Lung (tissue), 12 donors: ENCODE measurements around the gene OTUB2. TPM values are rescaled to one million over a fixed set of nuclear protein-coding genes. Genes with fewer than 3 reads are reported as not detected.

ENCODE experiments used
- ATAC-seq: fragments of 200-7000 bp; cut with Tn5 transposase; one replicate; pipeline ENCODE4 v1.9.1; 2020; ENCODE audit warnings: moderate number of reproducible peaks; ENCODE audit not compliant: insufficient read depth, low FRiP score
- DNase-seq, 3 donors: peaks; one replicate each; pipeline ENCODE4 v3.0.0-alpha.2; 2013 to 2017
- H3K27ac ChIP-seq, 2 donors: one replicate each; pipeline ENCODE4 v1.5.1; 2013; ENCODE audit warnings: mild to moderate bottlenecking in 2 of 2, moderate library complexity in 2 of 2, control low read depth in 1 of 2, inconsistent platforms in 1 of 2, low read depth in 1 of 2, low read length in 1 of 2
- H3K27me3 ChIP-seq, 3 donors: one replicate each; pipeline ENCODE4 v1.5.1; 2013; ENCODE audit warnings: low read length in 2 of 3; ENCODE audit not compliant: control insufficient read depth in 3 of 3, insufficient read depth in 3 of 3
- H3K36me3 ChIP-seq, 4 donors: one replicate each; pipeline ENCODE4 v1.5.1; 2013; ENCODE audit warnings: low read length in 4 of 4, mild to moderate bottlenecking in 1 of 4, moderate library complexity in 1 of 4; ENCODE audit not compliant: control insufficient read depth in 4 of 4, insufficient read depth in 4 of 4
- H3K4me1 ChIP-seq, 5 donors: one replicate each; pipeline ENCODE4 v1.5.1; 2013; ENCODE audit warnings: low read length in 5 of 5, mild to moderate bottlenecking in 2 of 5, moderate library complexity in 1 of 5; ENCODE audit not compliant: control insufficient read depth in 5 of 5, insufficient read depth in 5 of 5
- H3K4me3 ChIP-seq: one replicate; pipeline ENCODE4 v1.5.1; 2013; ENCODE audit warnings: mild to moderate bottlenecking, control low read depth, moderate library complexity
- H3K9ac ChIP-seq, 2 donors: one replicate each; pipeline ENCODE4 v1.5.1; 2013; ENCODE audit warnings: low read length in 2 of 2, control low read depth in 1 of 2; ENCODE audit not compliant: insufficient read depth in 1 of 2
- H3K9me3 ChIP-seq, 4 donors: one replicate each; pipeline ENCODE4 v1.5.1; 2013; ENCODE audit warnings: low read length in 3 of 4, mild to moderate bottlenecking in 1 of 4, moderate library complexity in 1 of 4; ENCODE audit not compliant: control insufficient read depth in 4 of 4, insufficient read depth in 3 of 4
- CTCF ChIP-seq: IDR thresholded peaks from 2 replicates; pipeline ENCODE4 v1.5.1; 2012; ENCODE audit warnings: mild to moderate bottlenecking; ENCODE audit errors: control extremely low read depth, extremely low read depth
- WGBS, 2 donors: extraction: QIAGEN DNeasy Blood & Tissue Kit; methylation state at CpG; one replicate each; pipeline ENCODE4 v1.1.7; 2013; 5-methylcytosine and 5-hydroxymethylcytosine counted together
- polyA plus RNA-seq, 2 donors: library from polyadenylated mRNA; stranded (reverse); fragments of 200-250 nt; gene quantifications; one replicate each; pipeline ENCODE4 v1.2.1, GENCODE V29; 2013
- total RNA-seq, 2 donors: library from RNA; depleted of rRNA in 1 of 2; stranded (reverse); fragments of >200 nt in 1 of 2; gene quantifications; one replicate each; pipeline ENCODE4 v1.2.1, GENCODE V29; 2014 to 2021
- donor health status: control.
- donor health status: control.
- donor health status: Bipolar disorder and iron deficiency.
- donor health status: healthy.
- donor health status: DM: yes; HTN: yes; CAD: no.

OTUB2 gene
- total and polyA plus RNA-seq, 4 donors = 0.31 to 2.2 (median 1.6) TPM

GRCh38 chr14:93987815-93988476 lies 38.2 kb upstream of the OTUB2 start:
- ATAC-seq (no peak), DNase-seq (no peak)
- Histone ChIP-seq H3K27me3 (no peaks in the 10 kb centered on the region), H3K4me1 (no peaks in the 10 kb centered on the region), H3K36me3 (no peaks in the 10 kb centered on the region), H3K9ac (no peak overlapping the region), H3K9me3 (no peaks in the 10 kb centered on the region), H3K4me3 (no peak overlapping the region), H3K27ac (peak overlapping the region in 1 of 2 donors; percentile 6)
- 68 to 74% methylated on average over 3 of the region's 3 CpGs for WGBS, 2 donors
- TF ChIP-seq CTCF = no peak

GRCh38 chr14:93989939-93990338 lies 36.2 kb upstream of the OTUB2 start:
- ATAC-seq = no peak
- H3K4me3 ChIP-seq = no peak overlapping the region
- WGBS, 2 donors = 59 to 63% methylated on average over 4 of the region's 4 CpGs
- no peak overlapping the region for H3K9ac ChIP-seq
- no peaks in the 10 kb centered on the region for H3K9me3 ChIP-seq
- H3K36me3 ChIP-seq = no peaks in the 10 kb centered on the region
- H3K27me3 ChIP-seq = no peaks in the 10 kb centered on the region
- DNase-seq = no peak
- no peak for TF ChIP-seq CTCF
- no peaks in the 10 kb centered on the region for H3K4me1 ChIP-seq
- no peak overlapping the region for H3K27ac ChIP-seq

GRCh38 chr14:93991212-93991611 lies 34.9 kb upstream of the OTUB2 start:
- DNase-seq (no peak), ATAC-seq (no peak)
- Histone ChIP-seq H3K36me3 (no peaks in the 10 kb centered on the region), H3K9ac (no peak overlapping the region), H3K27me3 (peaks cover 0 to 5% (median 0%) of the 10 kb centered on the region in 3 donors), H3K9me3 (no peaks in the 10 kb centered on the region), H3K4me1 (no peaks in the 10 kb centered on the region), H3K4me3 (no peak overlapping the region), H3K27ac (no peak overlapping the region)
- WGBS, 2 donors = 86 to 92% methylated on average over 10 of the region's 10 CpGs
- TF ChIP-seq CTCF = no peak

GRCh38 chr14:93991649-93992048 lies 34.5 kb upstream of the OTUB2 start:
- Histone ChIP-seq H3K4me3 (no peak overlapping the region), H3K36me3 (no peaks in the 10 kb centered on the region), H3K27me3 (peaks cover 0 to 6% (median 0%) of the 10 kb centered on the region in 3 donors), H3K4me1 (peaks cover 0 to 2% (median 0%) of the 10 kb centered on the region in 5 donors), H3K9ac (no peak overlapping the region), H3K27ac (no peak overlapping the region), H3K9me3 (no peaks in the 10 kb centered on the region)
- no peak for TF ChIP-seq CTCF
- ATAC-seq = no peak
- WGBS, 2 donors = 93 to 96% methylated on average over 4 of the region's 4 CpGs
- DNase-seq = no peak
